ENCODE data around the gene MAPK8IP3. TPM values are rescaled to one million over a fixed set of nuclear protein-coding genes. Genes with fewer than 3 reads are reported as not detected.

MAPK8IP3 gene
- total RNA-seq, 1 donor from 2014 or later = 44.9 TPM

GRCh38 chr16:1759511-1759910 is 53.5 kb downstream of the MAPK8IP3 start:
- Histone ChIP-seq H3K4me3 (no peak overlapping the region), H3K27ac (no peak overlapping the region), H3K4me1 (no peaks in the 10 kb centered on the region), H3K27me3 (no peaks in the 10 kb centered on the region), H3K36me3 (peaks cover 0 to 54% of the 10 kb centered on the region in 2 donors), H3K9me3 (no peaks in the 10 kb centered on the region)
- no peak for DNase-seq (ENCODE audit: extremely low spot score in 2 of 2)
- no peak for TF ChIP-seq POLR2A (IDR thresholded peaks at IDR 0.05)
- no peak for TF ChIP-seq POLR2AphosphoS5 (IDR thresholded peaks at IDR 0.05; ENCODE audit: insufficient read depth in 1 of 2, low read depth in 1 of 2)
- no peak for TF ChIP-seq CTCF (IDR thresholded peaks at IDR 0.05)
- intact Hi-C loops (cut with DNase I) = no loop called here

- Histone ChIP-seq H3K9me3 (no peaks in the 10 kb centered on the region), H3K27ac (no peak overlapping the region), H3K4me1 (no peaks in the 10 kb centered on the region), H3K27me3 (no peaks in the 10 kb centered on the region), H3K36me3 (peaks cover 0 to 68% of the 10 kb centered on the region in 2 donors), H3K4me3 (no peak overlapping the region)
- intact Hi-C loops (cut with DNase I) = no loop called here
- TF ChIP-seq CTCF (IDR thresholded peaks at IDR 0.05) (no peak), POLR2AphosphoS5 (IDR thresholded peaks at IDR 0.05; ENCODE audit: insufficient read depth in 1 of 2, low read depth in 1 of 2) (no peak)
- DNase-seq (ENCODE audit: extremely low spot score in 2 of 2) = no peak
Observed at GRCh38 chr16:1760911-1761310, 54.9 kb downstream of the MAPK8IP3 start.

GRCh38 chr16:1761751-1762150 is 55.8 kb downstream of the MAPK8IP3 start:
- peaks cover 0 to 74% of the 10 kb centered on the region in 2 donors for H3K36me3 ChIP-seq
- intact Hi-C loops (cut with DNase I) = no loop called here
- no peak for TF ChIP-seq CTCF (IDR thresholded peaks at IDR 0.05)
- no peak for TF ChIP-seq POLR2A (IDR thresholded peaks at IDR 0.05)
- TF ChIP-seq POLR2AphosphoS5 (IDR thresholded peaks at IDR 0.05; ENCODE audit: insufficient read depth in 1 of 2, low read depth in 1 of 2) = no peak

GRCh38 chr16:1762196-1762878 is 56.3 kb downstream of the MAPK8IP3 start:
- Histone ChIP-seq H3K27ac (no peak overlapping the region), H3K4me3 (no peak overlapping the region), H3K9me3 (no peaks in the 10 kb centered on the region), H3K4me1 (no peaks in the 10 kb centered on the region), H3K27me3 (no peaks in the 10 kb centered on the region), H3K36me3 (peaks cover 0 to 74% of the 10 kb centered on the region in 2 donors)
- no peak for TF ChIP-seq POLR2A (IDR thresholded peaks at IDR 0.05)
- TF ChIP-seq CTCF (IDR thresholded peaks at IDR 0.05) = no peak
- no peak for TF ChIP-seq POLR2AphosphoS5 (IDR thresholded peaks at IDR 0.05; ENCODE audit: insufficient read depth in 1 of 2, low read depth in 1 of 2)
- DNase-seq (ENCODE audit: extremely low spot score in 2 of 2) = no peak
- intact Hi-C loops (cut with DNase I) = no loop called here

More at GRCh38 chr16:1761751-1762150, 55.8 kb downstream of the MAPK8IP3 start:
- Histone ChIP-seq H3K4me3 (no peak overlapping the region), H3K27ac (no peak overlapping the region), H3K27me3 (no peaks in the 10 kb centered on the region), H3K4me1 (no peaks in the 10 kb centered on the region), H3K9me3 (no peaks in the 10 kb centered on the region)
- DNase-seq (ENCODE audit: extremely low spot score in 2 of 2) = no peak

- H3K4me1 ChIP-seq = no peaks in the 10 kb centered on the region
- no peak overlapping the region for H3K4me3 ChIP-seq
- intact Hi-C loops (cut with DNase I) = no loop called here
- H3K9me3 ChIP-seq = no peaks in the 10 kb centered on the region
- DNase-seq (ENCODE audit: extremely low spot score in 2 of 2) = no peak
- H3K27me3 ChIP-seq = no peaks in the 10 kb centered on the region
- H3K36me3 ChIP-seq = peaks cover 0 to 73% of the 10 kb centered on the region in 2 donors
- no peak overlapping the region for H3K27ac ChIP-seq
- no peak for TF ChIP-seq POLR2A (IDR thresholded peaks at IDR 0.05)
- TF ChIP-seq CTCF (IDR thresholded peaks at IDR 0.05) = no peak
- TF ChIP-seq POLR2AphosphoS5 (IDR thresholded peaks at IDR 0.05; ENCODE audit: insufficient read depth in 1 of 2, low read depth in 1 of 2) = no peak
Observed at GRCh38 chr16:1762879-1763520, 57.0 kb downstream of the MAPK8IP3 start.
